Neural progenitor cell (in vitro differentiated cells): ENCODE measurements around the gene MPL. TPM values are rescaled to one million over a fixed set of nuclear protein-coding genes. Genes with fewer than 3 reads are reported as not detected.

Source experiments
- DNase-seq: peaks from one replicate; pipeline ENCODE4 v3.0.0-alpha.2; 2016; ENCODE audit warnings: low spot score
- H2AFZ ChIP-seq: fragments of 200-600 bp; sonication (generic); replicated peaks from 2 replicates; pipeline ENCODE4 v1.6.1; 2016; ENCODE audit warnings: antibody characterized with exemption
- H3F3A ChIP-seq: fragments of 200-600 bp; sonication (generic); 2 replicates; pipeline ENCODE4 v1.6.1; 2016; ENCODE audit warnings: antibody characterized with exemption, low read depth
- H3K27ac ChIP-seq: fragments of 200-600 bp; sonication (generic); 2 replicates; pipeline ENCODE4 v1.5.1; 2016; ENCODE audit warnings: mild to moderate bottlenecking
- H3K27me3 ChIP-seq: fragments of 200-600 bp; sonication (generic); 2 replicates; pipeline ENCODE4 v1.6.1; 2016; ENCODE audit warnings: mild to moderate bottlenecking, moderate library complexity
- H3K36me3 ChIP-seq: fragments of 200-600 bp; sonication (generic); 2 replicates; pipeline ENCODE4 v1.5.1; 2016
- H3K4me1 ChIP-seq: fragments of 200-600 bp; sonication (generic); 2 replicates; pipeline ENCODE4 v1.6.1; 2016; ENCODE audit warnings: mixed run types
- H3K4me2 ChIP-seq: fragments of 200-600 bp; sonication (generic); 2 replicates; pipeline ENCODE4 v1.6.1; 2016
- H3K4me3 ChIP-seq: fragments of 200-600 bp; sonication (generic); 2 replicates; pipeline ENCODE4 v1.5.1; 2016
- H3K79me2 ChIP-seq: fragments of 200-600 bp; sonication (generic); 2 replicates; pipeline ENCODE4 v1.6.1; 2016; ENCODE audit warnings: low read depth
- H3K9ac ChIP-seq: fragments of 200-600 bp; sonication (generic); 2 replicates; pipeline ENCODE4 v1.6.1; 2016
- H3K9me3 ChIP-seq: fragments of 200-600 bp; sonication (generic); 2 replicates; pipeline ENCODE4 v1.5.1; 2016; ENCODE audit warnings: low read depth
- H4K20me1 ChIP-seq: fragments of 200-600 bp; sonication (generic); 2 replicates; pipeline ENCODE4 v1.6.1; 2016; ENCODE audit warnings: low read depth
- H3K27ac Mint-ChIP-seq: 3 replicates; pipeline ENCODE4 v1.8.0; 2021; ENCODE audit warnings: mixed read lengths
- H3K27me3 Mint-ChIP-seq: 2 replicates; pipeline ENCODE4 v1.8.0; 2022; ENCODE audit warnings: low read depth, mild to moderate bottlenecking, inconsistent platforms, moderate library complexity, mixed read lengths; ENCODE audit not compliant: insufficient read depth
- H3K36me3 Mint-ChIP-seq: 3 replicates; pipeline ENCODE4 v1.8.0; 2021; ENCODE audit warnings: mixed read lengths
- H3K4me1 Mint-ChIP-seq: 3 replicates; pipeline ENCODE4 v1.8.0; 2021; ENCODE audit warnings: mixed read lengths
- H3K4me3 Mint-ChIP-seq: 3 replicates; pipeline ENCODE4 v1.8.0; 2021; ENCODE audit warnings: mild to moderate bottlenecking, moderate library complexity, mixed read lengths
- H3K9me3 Mint-ChIP-seq: 3 replicates; pipeline ENCODE4 v1.8.0; 2020; ENCODE audit warnings: mixed read lengths
- CTCF ChIP-seq: fragments of 200-600 bp; sonication (generic); IDR thresholded peaks from 2 replicates; pipeline ENCODE4 v1.5.1; 2017; ENCODE audit warnings: antibody characterized with exemption, mild to moderate bottlenecking
- EZH2 ChIP-seq: fragments of 200-600 bp; sonication (generic); IDR thresholded peaks from 2 replicates; pipeline ENCODE4 v1.6.1; 2017; ENCODE audit warnings: antibody characterized with exemption, mild to moderate bottlenecking, moderate library complexity
- EZH2phosphoT487 ChIP-seq: fragments of 200-600 bp; sonication (generic); IDR thresholded peaks from 2 replicates; pipeline ENCODE4 v1.6.1; 2017; ENCODE audit warnings: antibody characterized with exemption
- total RNA-seq: library from RNA; depleted of rRNA; stranded (reverse); fragments of >200 nt; gene quantifications from 2 replicates; pipeline ENCODE4 v1.2.3, GENCODE V29; 2015; ENCODE audit warnings: low replicate concordance

The MPL gene
- total RNA-seq, 1 donor from 2014 or later: not detected

GRCh38 chr1:43352351-43352705 lies 14.7 kb downstream of the MPL start:
- no peak overlapping the region for H3K4me2 ChIP-seq
- H3K9me3 Mint-ChIP-seq: no peaks in the 10 kb centered on the region
- peak overlapping the region; percentile 14 for H3K27ac Mint-ChIP-seq
- peaks cover 9% of the 10 kb centered on the region for H3K27me3 Mint-ChIP-seq
- no peak overlapping the region for H3K4me3 Mint-ChIP-seq
- no peak overlapping the region for H3K27ac ChIP-seq
- peaks cover 33% of the 10 kb centered on the region for H3F3A ChIP-seq
- H3K36me3 ChIP-seq: no peaks in the 10 kb centered on the region
- TF ChIP-seq EZH2: no peak
- TF ChIP-seq EZH2phosphoT487: no peak
- no peak for TF ChIP-seq CTCF
- H3K4me1 ChIP-seq: peaks cover 27% of the 10 kb centered on the region
- no peak for DNase-seq
- H3K4me1 Mint-ChIP-seq: peaks cover 28% of the 10 kb centered on the region
- no peaks in the 10 kb centered on the region for H3K79me2 ChIP-seq
- no peaks in the 10 kb centered on the region for H3K9me3 ChIP-seq
- H2AFZ ChIP-seq: no peak overlapping the region
- peaks cover 10% of the 10 kb centered on the region for H3K27me3 ChIP-seq
- H3K4me3 ChIP-seq: no peak overlapping the region
- no peak overlapping the region for H3K9ac ChIP-seq
- H4K20me1 ChIP-seq: no peaks in the 10 kb centered on the region
- H3K36me3 Mint-ChIP-seq: no peaks in the 10 kb centered on the region

DNA sequence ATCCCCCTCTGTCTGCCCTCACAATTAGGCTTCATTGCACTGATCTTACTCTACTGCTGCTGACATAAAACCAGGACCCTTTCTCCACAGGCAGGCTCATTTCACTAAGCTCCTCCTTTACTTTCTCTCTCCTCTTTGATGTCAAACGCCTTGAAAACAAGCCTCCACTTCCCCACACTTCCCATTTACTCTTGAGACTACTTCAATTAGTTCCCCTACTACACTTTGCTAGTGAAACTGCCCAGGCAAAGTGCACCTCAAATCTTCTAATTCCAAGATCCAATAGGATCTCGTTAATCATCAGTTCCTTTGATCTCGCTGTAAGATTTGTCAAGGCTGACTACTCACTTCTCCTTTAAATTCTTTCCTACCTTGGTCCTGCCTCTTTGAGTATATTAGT lies 15.3 kb downstream of the MPL start:
- H3K4me3 Mint-ChIP-seq: no peak overlapping the region
- H3K9me3 Mint-ChIP-seq: no peaks in the 10 kb centered on the region
- no peaks in the 10 kb centered on the region for H3K79me2 ChIP-seq
- no peak for DNase-seq
- peak overlapping the region; percentile 14 for H3K27ac Mint-ChIP-seq
- no peak overlapping the region for H2AFZ ChIP-seq
- H3F3A ChIP-seq: peaks cover 34% of the 10 kb centered on the region
- H3K27ac ChIP-seq: no peak overlapping the region
- no peaks in the 10 kb centered on the region for H3K9me3 ChIP-seq
- TF ChIP-seq EZH2phosphoT487 (no peak), CTCF (no peak), EZH2 (no peak)
- no peak overlapping the region for H3K4me2 ChIP-seq
- no peak overlapping the region for H3K9ac ChIP-seq
- peaks cover 5% of the 10 kb centered on the region for H3K27me3 ChIP-seq
- H3K4me1 ChIP-seq: peaks cover 27% of the 10 kb centered on the region
- no peaks in the 10 kb centered on the region for H4K20me1 ChIP-seq
- no peaks in the 10 kb centered on the region for H3K36me3 Mint-ChIP-seq
- H3K4me3 ChIP-seq: no peak overlapping the region
- H3K4me1 Mint-ChIP-seq: peaks cover 31% of the 10 kb centered on the region
- no peaks in the 10 kb centered on the region for H3K36me3 ChIP-seq
- peaks cover 6% of the 10 kb centered on the region for H3K27me3 Mint-ChIP-seq

DNA sequence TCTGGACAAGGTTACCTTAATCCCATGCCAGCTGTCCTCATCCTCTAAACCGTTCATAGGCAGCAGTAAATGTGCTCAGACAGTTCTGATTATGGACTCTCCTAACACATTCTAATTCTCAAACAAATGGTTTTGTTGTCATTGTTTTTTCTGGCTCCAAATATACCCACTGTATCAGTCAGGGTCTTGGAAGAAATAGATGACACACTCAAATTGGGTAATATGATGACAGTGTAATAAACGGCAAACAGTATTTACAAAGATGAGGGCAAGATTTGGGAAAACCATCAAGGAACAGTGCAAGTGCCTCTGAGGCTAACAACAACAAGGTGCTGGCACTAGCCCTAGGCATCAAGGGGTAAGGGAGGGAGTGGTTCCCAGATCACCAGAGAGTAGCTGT lies 16.9 kb downstream of the MPL start:
- TF ChIP-seq EZH2phosphoT487 (no peak), CTCF (no peak), EZH2 (no peak)
- Mint-ChIP-seq H3K4me3 (no peak overlapping the region), H3K36me3 (no peaks in the 10 kb centered on the region), H3K27me3 (peaks cover 5% of the 10 kb centered on the region), H3K9me3 (no peaks in the 10 kb centered on the region), H3K27ac (no peak overlapping the region), H3K4me1 (peaks cover 30% of the 10 kb centered on the region)
- H3K9me3 ChIP-seq: no peaks in the 10 kb centered on the region
- no peaks in the 10 kb centered on the region for H3K27me3 ChIP-seq
- peaks cover 24% of the 10 kb centered on the region for H3F3A ChIP-seq
- peaks cover 18% of the 10 kb centered on the region for H3K4me1 ChIP-seq
- peaks cover 6% of the 10 kb centered on the region for H3K79me2 ChIP-seq
- H3K27ac ChIP-seq: no peak overlapping the region
- H3K4me3 ChIP-seq: no peak overlapping the region
- H3K36me3 ChIP-seq: no peaks in the 10 kb centered on the region
- H3K4me2 ChIP-seq: no peak overlapping the region
- H2AFZ ChIP-seq: no peak overlapping the region
- no peak overlapping the region for H3K9ac ChIP-seq
- no peak for DNase-seq
- peaks cover 2% of the 10 kb centered on the region for H4K20me1 ChIP-seq

DNA sequence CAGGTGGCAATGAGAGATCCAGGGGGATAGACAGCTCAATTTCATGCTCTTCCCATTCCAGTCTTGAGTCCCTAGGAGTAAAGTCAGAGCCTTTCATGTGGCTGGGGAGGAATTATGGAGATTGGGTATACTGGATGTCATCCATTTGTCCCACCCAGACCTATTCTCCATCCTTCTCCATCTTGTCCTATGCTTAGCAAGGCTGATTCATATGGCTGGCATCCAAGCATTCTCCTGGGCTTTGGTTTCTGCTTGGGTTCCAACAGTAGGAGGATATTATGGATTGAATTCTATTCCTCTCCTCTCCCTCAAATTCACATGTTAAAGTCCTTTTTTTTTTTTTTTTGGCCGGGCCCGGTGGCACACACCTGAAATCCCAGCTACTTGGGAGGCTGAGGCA lies 17.3 kb downstream of the MPL start:
- H3F3A ChIP-seq: peaks cover 19% of the 10 kb centered on the region
- Mint-ChIP-seq H3K36me3 (peaks cover 4% of the 10 kb centered on the region), H3K27me3 (peaks cover 2% of the 10 kb centered on the region), H3K4me1 (peaks cover 30% of the 10 kb centered on the region), H3K4me3 (no peak overlapping the region), H3K9me3 (no peaks in the 10 kb centered on the region), H3K27ac (no peak overlapping the region)
- no peak overlapping the region for H3K27ac ChIP-seq
- H2AFZ ChIP-seq: no peak overlapping the region
- peaks cover 11% of the 10 kb centered on the region for H3K79me2 ChIP-seq
- H4K20me1 ChIP-seq: peaks cover 7% of the 10 kb centered on the region
- H3K9me3 ChIP-seq: no peaks in the 10 kb centered on the region
- H3K27me3 ChIP-seq: no peaks in the 10 kb centered on the region
- H3K4me3 ChIP-seq: no peak overlapping the region
- H3K9ac ChIP-seq: no peak overlapping the region
- H3K36me3 ChIP-seq: no peaks in the 10 kb centered on the region
- no peak for DNase-seq
- H3K4me2 ChIP-seq: no peak overlapping the region
- no peak for TF ChIP-seq EZH2phosphoT487
- TF ChIP-seq CTCF: no peak
- TF ChIP-seq EZH2: no peak
- H3K4me1 ChIP-seq: peaks cover 18% of the 10 kb centered on the region
